Kidney (tissue), 22 donors: ENCODE measurements around the gene CAPZA3. TPM values are rescaled to one million over a fixed set of nuclear protein-coding genes. Genes with fewer than 3 reads are reported as not detected.
"Not testable (repeated sequence)": the region's sequence is repeated elsewhere in the genome, so short reads cannot be mapped to it uniquely, and the experiment has no call there.

Source experiments
- DNase-seq, 5 donors: peaks; one replicate each; pipeline ENCODE4 v3.0.0-alpha.2; 2013 to 2020
- FAIRE-seq: peaks from 2 replicates; lab custom pipeline; 2012; peaks lifted over from hg19 to GRCh38; lab: Jason Lieb, UNC
- H3K27ac ChIP-seq, 2 donors: one replicate each; pipeline ENCODE4 v1.7.0; 2013; ENCODE audit warnings: low read depth in 2 of 2, low read length in 2 of 2, inconsistent platforms in 1 of 2
- H3K27me3 ChIP-seq: one replicate; pipeline ENCODE4 v1.7.1; 2013; ENCODE audit warnings: low read length, inconsistent platforms; ENCODE audit not compliant: control insufficient read depth, insufficient read depth
- H3K36me3 ChIP-seq, 3 donors: one replicate each; pipeline versions ENCODE4 v1.7.0 to v1.7.1; 2013; ENCODE audit warnings: low read length in 3 of 3, control low read depth in 1 of 3, inconsistent platforms in 1 of 3; ENCODE audit not compliant: insufficient read depth in 3 of 3, control insufficient read depth in 2 of 3
- H3K4me1 ChIP-seq, 3 donors: one replicate each; pipeline versions ENCODE4 v1.7.0 to v1.7.1; 2013; ENCODE audit warnings: low read length in 3 of 3, inconsistent platforms in 1 of 3, low read depth in 1 of 3; ENCODE audit not compliant: control insufficient read depth in 2 of 3, insufficient read depth in 2 of 3
- H3K4me3 ChIP-seq, 3 donors: one replicate each; pipeline versions ENCODE4 v1.7.0 to v1.8.1; 2013; ENCODE audit warnings: low read length in 3 of 3, control low read depth in 1 of 3, inconsistent platforms in 1 of 3
- H3K9ac ChIP-seq, 3 donors: one replicate each; pipeline versions ENCODE4 v1.7.0 to v1.7.1; 2013; ENCODE audit warnings: low read length in 3 of 3, control low read depth in 1 of 3, inconsistent platforms in 1 of 3
- H3K9me3 ChIP-seq, 3 donors: one replicate each; pipeline versions ENCODE4 v1.7.0 to v1.7.1; 2013; ENCODE audit warnings: low read length in 3 of 3, control low read depth in 1 of 3, inconsistent platforms in 1 of 3; ENCODE audit not compliant: control insufficient read depth in 2 of 3, insufficient read depth in 1 of 3
- CTCF ChIP-seq: IDR thresholded peaks from 3 replicates; pipeline ENCODE4 v1.5.1; 2012; ENCODE audit warnings: mild to moderate bottlenecking, moderate library complexity, borderline replicate concordance; ENCODE audit not compliant: insufficient read depth; ENCODE audit errors: extremely low read depth
- intact Hi-C: fragments of 100-400 bp; cut with DNase I; formaldehyde crosslinking; loops from one replicate; pipeline ENCODE4 v1.11.1; 2022
- long read RNA-seq, 10 donors: library from polyadenylated mRNA in 1 of 10; unstranded in 1 of 10; transcript quantifications; one replicate each; pipeline ENCODE4 v2.0.0 and lab custom pipeline, GENCODE V29; 2021 to 2026
- polyA plus RNA-seq: library from polyadenylated mRNA; stranded (reverse); fragments of 350-450 nt; fragmentation: Illumina TruSeq; extraction: RNeasy Lipid Tissue Mini Kit (QIAGEN cat#74804); gene quantifications from one replicate; pipeline ENCODE4 v1.2.3, GENCODE V29; 2014; ENCODE audit warnings: low read depth, low replicate concordance; ENCODE audit not compliant: insufficient read depth
- total RNA-seq: library from RNA; stranded (reverse); fragmentation: NEBNext Ultra II Directional; extraction: Animal tissue kit (Norgen Biotek cat#: 25700); gene quantifications from one replicate; pipeline ENCODE4 v1.2.1, GENCODE V29; 2021
- donor health status: control.
- donor health status: control.
- donor health status: control.
- donor health status: control.
- donor health status: control.
- donor health status: DM: yes; HTN: yes; CAD: no.
- donor health status: Normal renal cell carcinoma (clear cell type).

Gene CAPZA3
- total RNA-seq (not detected), polyA plus RNA-seq (0.88 TPM)
- long read RNA-seq, donor 1, result 0 reads
- long read RNA-seq, donor 2, result 0 reads
- long read RNA-seq, donor 3, result 0 reads
- long read RNA-seq, donor 4, result 0 reads
- long read RNA-seq, donor 5, result 0 reads
- long read RNA-seq, donor 6, result 0 reads
- long read RNA-seq, donor 7, result 0 reads
- long read RNA-seq, donor 8, result 0 reads
- long read RNA-seq, donor 9, result 0 reads
- long read RNA-seq, donor 10, result 0 reads

- no peaks in the 10 kb centered on the region for H3K27me3 ChIP-seq
- H3K27ac ChIP-seq, result no peak within 1 kb of the TSS
- no peak within 1 kb of the TSS for H3K4me3 ChIP-seq
- H3K9ac ChIP-seq, result no peak within 1 kb of the TSS
- DNase-seq (no peak), FAIRE-seq (no peak)
- intact Hi-C loops, result no loop called here
- no peaks in the 10 kb centered on the region for H3K4me1 ChIP-seq
- no peaks in the 10 kb centered on the region for H3K36me3 ChIP-seq
- no peak for TF ChIP-seq CTCF
- H3K9me3 ChIP-seq, result peaks cover 0 to 15% (median 0%) of the 10 kb centered on the region in 3 donors
These were observed at the start of gene CAPZA3, which contains the start of gene PLCZ1 for GRCh38 chr12:18737819-18738218. Gene CAPZA3, plus strand, starts transcription at chr12:18738119. Its CDS starts 150 bp downstream, at chr12:18738269. Gene PLCZ1, minus strand, starts transcription at chr12:18738012. Its CDS starts 641 bp downstream, at chr12:18737371.

GRCh38 chr12:18689771-18690170 is 48.1 kb upstream of the CAPZA3 start:
- FAIRE-seq, result no peak
- Histone ChIP-seq H3K4me3 (peak overlapping the region in 1 of 3 donors; percentile 27), H3K27me3 (no peaks in the 10 kb centered on the region), H3K4me1 (no peaks in the 10 kb centered on the region), H3K9ac (no peak overlapping the region), H3K27ac (no peak overlapping the region), H3K36me3 (no peaks in the 10 kb centered on the region), H3K9me3 (no peaks in the 10 kb centered on the region)
- intact Hi-C loops, result no loop called here
- TF ChIP-seq CTCF, result no peak
- peak in 2 of 5 donors; percentile 8 to 26 for DNase-seq

- intact Hi-C loops, result no loop called here
- TF ChIP-seq CTCF, result no peak
- no peak for FAIRE-seq
These were observed 47.3 kb upstream of the CAPZA3 start for GRCh38 chr12:18690653-18691052.

GRCh38 chr12:18693986-18694385 is 43.9 kb upstream of the CAPZA3 start:
- intact Hi-C loops, H3K4me1 ChIP-seq, H3K9ac ChIP-seq, H3K36me3 ChIP-seq, H3K27me3 ChIP-seq, H3K9me3 ChIP-seq, FAIRE-seq, H3K4me3 ChIP-seq, H3K27ac ChIP-seq: not testable (repeated sequence)
- DNase-seq, result peak in 4 of 5 donors; percentile 26 to 58 (median 50)

More at GRCh38 chr12:18690653-18691052, 47.3 kb upstream of the CAPZA3 start:
- Histone ChIP-seq H3K27me3 (no peaks in the 10 kb centered on the region), H3K36me3 (no peaks in the 10 kb centered on the region), H3K9me3 (no peaks in the 10 kb centered on the region), H3K9ac (no peak overlapping the region), H3K4me3 (no peak overlapping the region), H3K4me1 (no peaks in the 10 kb centered on the region), H3K27ac (no peak overlapping the region)
- DNase-seq, result no peak
